Measurements from ENCODE around the gene PCBP2.

PCBP2 gene

DNA sequence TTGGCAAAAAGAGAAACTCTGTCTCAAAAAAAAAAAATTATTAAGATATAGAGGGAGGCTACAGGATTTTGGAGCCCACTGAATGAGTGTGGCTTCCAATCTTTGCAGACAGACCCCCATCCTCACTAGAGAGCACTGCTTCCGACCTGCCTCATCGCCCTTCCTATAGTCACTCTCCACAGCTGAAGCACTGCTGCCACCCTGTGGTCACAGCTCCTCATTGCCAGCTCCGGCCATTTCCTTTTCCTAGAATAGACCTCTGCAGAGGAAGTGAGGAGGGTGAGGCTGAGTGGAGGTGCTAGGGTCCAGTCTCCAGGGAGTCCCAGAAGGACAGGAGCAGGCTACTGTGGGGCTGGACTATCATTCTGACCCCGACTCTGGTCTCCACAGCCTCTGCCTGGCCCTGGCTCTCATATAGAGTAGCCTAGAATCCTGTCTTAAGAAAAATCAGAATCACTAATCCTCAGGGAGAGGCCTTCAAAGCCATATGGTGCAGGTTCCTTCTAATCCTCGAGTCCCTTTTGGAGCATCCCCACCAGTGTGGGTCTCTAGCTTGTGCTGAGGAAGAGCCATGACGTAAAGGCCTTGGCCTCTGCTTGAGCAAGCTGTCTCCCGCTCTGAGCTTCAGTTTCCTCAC, 56.8 kb downstream of the PCBP2 start:
- peak; percentile 80 for DNase-seq (ENCODE audit: low spot score)

DNA sequence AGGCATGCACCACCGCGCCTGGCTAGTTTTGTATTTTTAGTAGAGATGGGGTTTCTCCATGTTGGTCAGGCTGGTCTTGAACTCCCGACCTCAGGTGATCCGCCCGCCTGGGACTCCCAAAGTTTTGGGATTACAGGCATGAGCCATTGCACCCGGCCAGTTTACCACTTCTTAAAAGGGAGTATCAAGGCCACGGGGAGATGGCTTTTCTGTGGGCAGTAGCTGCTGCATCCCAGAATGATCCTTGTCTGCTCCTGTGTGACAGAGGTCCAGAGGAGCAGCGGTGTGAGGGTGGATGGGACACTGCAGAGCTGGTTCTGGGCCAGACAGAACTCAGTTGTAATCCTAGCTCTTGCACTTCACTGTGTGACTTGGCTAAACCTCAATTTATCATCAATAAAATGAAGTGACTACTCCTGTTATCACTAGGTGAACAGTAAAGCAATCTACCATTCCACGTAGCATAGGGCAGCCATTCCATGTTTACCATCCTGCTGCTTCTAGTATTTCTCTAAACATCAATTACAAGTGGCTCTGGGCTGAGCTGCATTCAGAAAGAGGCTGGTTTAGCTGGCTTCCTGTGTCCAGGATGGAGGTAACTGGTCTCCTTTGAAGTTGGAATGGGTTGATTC, 58.4 kb downstream of the PCBP2 start:
- DNase-seq (ENCODE audit: low spot score): no peak

GRCh38 chr12:53513712-53514410, 62.0 kb downstream of the PCBP2 start:
- no peak for DNase-seq (ENCODE audit: low spot score)

- no peak for DNase-seq (ENCODE audit: low spot score)
Measured at GRCh38 chr12:53514628-53515290, 62.9 kb downstream of the PCBP2 start.

GRCh38 chr12:53515291-53515680, 63.4 kb downstream of the PCBP2 start:
- DNase-seq (ENCODE audit: low spot score): no peak

DNA sequence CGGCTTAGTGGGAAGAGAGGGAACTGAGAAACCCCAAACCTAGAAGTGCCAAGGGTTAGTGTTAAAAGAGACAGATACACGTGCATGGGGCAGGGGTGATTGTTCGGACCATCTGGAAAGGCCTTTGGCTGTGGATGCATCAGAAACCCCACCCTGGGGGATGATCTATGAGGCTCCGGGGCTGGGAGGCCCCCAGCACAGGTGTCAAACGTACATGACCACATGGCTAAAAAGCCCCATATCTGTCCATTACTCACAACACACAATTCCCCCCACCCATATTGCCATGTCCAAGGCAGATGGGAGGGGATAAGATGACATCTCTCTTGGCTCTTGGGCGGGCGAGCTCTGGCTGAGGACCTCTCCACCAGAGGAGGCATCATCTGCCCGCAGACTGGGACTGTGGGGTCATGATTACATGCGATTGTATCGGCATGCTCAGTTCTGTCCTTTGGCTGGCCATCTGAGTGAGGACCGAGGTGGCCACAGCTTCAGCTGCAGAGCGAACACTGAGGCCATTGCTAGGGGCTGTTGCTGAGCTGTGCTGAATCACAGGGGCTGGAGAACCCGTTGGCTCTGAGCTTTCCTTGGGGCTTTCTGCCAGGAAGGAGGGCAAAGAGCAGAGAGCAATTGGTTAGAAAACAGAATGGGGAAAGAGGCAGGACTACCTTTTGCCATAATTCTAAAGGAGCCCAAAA, 65.0 kb downstream of the PCBP2 start:
- DNase-seq (ENCODE audit: low spot score): no peak

- no peak for DNase-seq (ENCODE audit: low spot score)
Measured at GRCh38 chr12:53518381-53518780, 66.5 kb downstream of the PCBP2 start.

DNA sequence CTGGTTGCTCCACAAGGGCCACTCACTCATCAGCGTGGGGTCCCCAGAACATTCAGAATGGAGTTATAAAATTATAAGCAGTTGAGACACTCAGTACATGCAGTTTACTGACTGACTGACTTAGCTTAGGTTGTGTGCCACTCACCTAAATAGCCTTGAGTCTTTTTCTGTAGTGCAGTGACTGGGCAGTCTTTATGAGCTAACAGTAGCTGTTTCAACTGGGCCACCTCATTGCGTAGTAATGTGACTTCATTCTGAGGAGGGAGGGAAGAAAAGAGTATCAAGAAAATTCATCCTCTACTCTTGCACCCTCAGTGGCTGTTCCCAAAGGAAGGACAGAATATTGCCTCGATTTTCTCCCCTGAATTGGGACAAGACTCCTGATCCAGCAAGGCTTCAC, 71.2 kb downstream of the PCBP2 start:
- DNase-seq (ENCODE audit: low spot score): no peak

GRCh38 chr12:53524476-53524875, 72.6 kb downstream of the PCBP2 start:
- no peak for DNase-seq (ENCODE audit: low spot score)

DNA sequence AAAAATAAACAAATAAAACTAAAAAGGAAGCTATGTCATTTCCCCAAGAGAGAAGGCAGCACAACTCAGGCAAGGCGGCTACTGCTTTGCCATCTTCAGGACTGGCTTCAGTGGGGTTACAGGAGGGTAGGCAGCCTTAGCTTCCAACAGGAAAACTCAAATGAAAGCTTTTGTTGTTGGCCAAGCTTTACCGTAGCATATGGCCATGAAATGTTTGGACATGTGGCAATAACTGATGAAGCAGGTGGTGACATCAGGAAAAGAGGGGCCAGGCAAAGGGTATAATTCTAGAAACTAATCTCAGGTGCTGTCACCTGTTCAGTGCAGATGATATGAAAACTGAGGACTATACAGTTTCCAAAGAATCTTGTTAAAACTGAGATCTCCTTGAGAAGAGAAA, 78.2 kb downstream of the PCBP2 start:
- no peak for DNase-seq (ENCODE audit: low spot score)

Measured in RKO (cell line).